MM.1S (cell line): Measurements from ENCODE around the gene DPM1.

Experiments
- CTCF ChIP-seq: fragments of 300-600 bp; sonication (generic); IDR thresholded peaks from 2 replicates; pipeline ENCODE4 v1.5.1; 2016; ENCODE audit warnings: antibody characterized with exemption, low read length, mixed read lengths
- EZH2 ChIP-seq: fragments of 300-600 bp; sonication (generic); optimal IDR thresholded peaks from 2 replicates; pipeline ENCODE3; 2017; ENCODE audit warnings: low read depth, mild to moderate bottlenecking, antibody characterized with exemption, low read length, mixed read lengths

GRCh38 chr20:51003753-51004152 is 45.4 kb upstream of the DPM1 start:
- no peak for TF ChIP-seq EZH2
- no peak for TF ChIP-seq CTCF
